GM21619 (cell line): ENCODE results near the gene SYCE1L.
A peak's percentile ranks its signal among the peaks of the same experiment; 100 is the strongest.

ENCODE experiments used
- ATAC-seq: cut with Tn5 transposase; IDR thresholded peaks from one replicate; pipeline ENCODE4 v1.9.1; 2021; ENCODE audit not compliant: unreplicated experiment

SYCE1L gene

GRCh38 chr16:77195411-77195810 lies 3.8 kb upstream of the SYCE1L start:
- no peak for ATAC-seq

- ATAC-seq = no peak
These were observed 1.5 kb upstream of the SYCE1L start for GRCh38 chr16:77197747-77198146.

DNA sequence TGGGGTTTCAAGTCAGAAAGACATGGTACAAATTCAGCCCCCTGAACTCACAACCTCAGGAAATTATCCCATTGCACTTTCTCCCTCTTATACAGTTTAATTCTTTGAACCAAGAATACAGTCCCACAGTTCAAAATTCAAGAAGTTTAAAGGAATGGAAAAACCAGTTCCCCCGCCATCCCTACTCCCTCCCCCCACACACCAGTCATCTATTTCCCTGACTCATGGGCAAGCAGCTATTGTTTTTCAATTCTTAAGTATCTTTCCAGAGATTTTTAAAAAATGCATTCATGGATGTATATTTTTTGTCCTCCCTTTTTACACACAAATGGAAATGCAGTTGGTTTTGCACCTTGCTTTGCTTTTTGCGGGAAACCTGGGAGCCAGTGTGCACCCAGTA lies 7.3 kb downstream of the SYCE1L start:
- no peak for ATAC-seq

- ATAC-seq = no peak
These were observed 7.8 kb downstream of the SYCE1L start for GRCh38 chr16:77207030-77207429.

- ATAC-seq = no peak
These were observed 9.2 kb downstream of the SYCE1L start for GRCh38 chr16:77208382-77208781.

GRCh38 chr16:77211880-77212740 lies 12.9 kb downstream of the SYCE1L start:
- peak; percentile 61 for ATAC-seq

DNA sequence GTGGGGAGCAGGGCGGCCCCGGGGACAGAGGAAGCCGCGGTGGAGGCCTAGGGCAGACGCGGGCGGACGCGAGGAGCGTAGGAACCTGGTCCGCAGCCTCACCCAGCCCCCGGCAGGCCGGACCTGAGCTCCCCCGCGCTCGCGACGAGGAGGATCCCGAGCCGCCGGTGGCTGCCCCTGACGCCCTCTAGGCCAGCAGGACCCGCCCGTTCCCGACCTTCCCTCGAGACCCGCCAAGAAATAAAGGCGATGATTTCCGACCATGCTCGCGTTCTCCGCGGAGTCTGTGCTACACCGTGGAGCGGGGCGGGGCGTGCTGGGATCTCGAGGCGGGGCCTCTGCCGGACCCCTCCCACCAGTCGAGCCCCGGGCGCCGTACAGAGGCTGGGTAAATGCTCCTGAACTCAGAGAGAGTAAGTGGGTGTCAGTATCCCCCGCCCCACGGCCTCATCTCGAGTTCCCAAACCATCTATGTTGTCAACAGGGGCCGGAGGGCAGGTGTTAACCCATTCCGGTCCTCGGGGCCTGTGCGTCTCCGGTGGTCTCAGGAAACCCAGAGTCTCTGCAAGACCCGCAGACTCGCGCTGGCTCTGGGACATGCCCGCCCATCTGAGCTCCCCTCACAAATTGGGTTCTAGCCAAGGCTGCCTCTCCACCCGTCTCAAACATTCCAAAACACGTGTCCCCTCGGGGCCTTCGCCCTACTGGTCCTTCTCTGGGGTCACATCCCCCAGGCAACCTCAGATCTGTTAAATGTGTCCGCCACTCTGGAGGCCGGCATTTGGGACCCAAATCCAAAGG lies 13.7 kb downstream of the SYCE1L start:
- peak; percentile 81 for ATAC-seq

DNA sequence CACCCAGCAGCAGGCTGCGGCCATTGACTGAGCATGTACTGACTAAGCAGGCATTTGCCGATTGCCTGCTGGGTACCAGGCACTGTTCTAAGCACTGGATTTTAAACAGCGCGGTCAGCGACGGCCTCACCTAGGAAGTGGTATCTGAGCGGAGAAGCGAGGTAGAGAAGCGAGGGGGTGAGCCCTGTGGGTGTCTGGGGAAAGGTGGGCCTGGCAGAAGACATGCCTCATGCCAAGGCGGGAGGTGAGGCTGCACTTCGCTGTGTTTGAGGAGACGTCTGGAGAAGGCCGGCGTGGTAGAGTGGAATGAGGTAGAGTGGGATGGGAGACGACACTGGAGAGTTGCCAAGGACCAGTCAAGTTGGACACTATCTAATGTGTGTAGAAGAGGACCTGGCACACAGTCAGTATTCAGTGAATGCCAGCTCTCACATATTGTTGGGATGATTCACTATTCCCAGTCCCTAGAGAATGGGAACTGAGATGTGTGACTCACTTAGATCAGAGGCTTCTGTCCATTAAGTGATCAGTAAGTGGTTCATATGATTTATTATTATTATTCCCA lies 14.4 kb downstream of the SYCE1L start:
- ATAC-seq = no peak

DNA sequence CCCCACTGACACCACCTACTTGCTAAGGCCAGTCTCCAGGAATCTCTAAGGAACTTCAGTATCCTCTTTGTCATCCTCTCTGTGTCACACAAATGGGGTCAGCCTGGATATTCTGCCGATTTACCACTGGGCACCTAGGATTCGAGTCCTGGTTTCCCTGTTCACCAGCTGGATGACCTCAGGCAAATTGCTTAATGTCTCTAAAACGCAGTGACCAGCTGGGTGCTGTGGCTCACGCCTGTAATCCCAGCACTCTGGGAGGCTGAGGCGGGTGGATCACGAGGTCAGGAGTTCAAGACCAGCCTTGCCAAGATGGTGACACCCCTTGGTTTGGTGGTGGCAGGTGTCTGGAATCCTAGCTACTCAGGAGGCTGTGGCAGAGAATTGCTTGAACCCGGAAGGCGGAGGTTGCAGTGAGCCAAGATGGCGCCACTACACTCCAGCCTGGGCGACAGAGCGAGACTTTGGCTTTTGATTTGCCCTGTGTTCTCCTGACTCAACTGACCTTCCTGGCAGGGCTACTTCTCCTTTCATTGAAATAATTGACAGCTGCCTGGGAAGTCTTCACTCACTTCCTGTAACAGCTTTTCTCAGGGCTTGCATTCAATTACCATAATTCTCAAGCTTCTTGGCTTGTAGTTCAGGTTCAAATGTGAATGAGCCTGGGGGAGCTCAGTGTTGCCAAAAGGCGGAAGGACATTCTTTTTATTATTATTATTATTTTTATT lies 15.4 kb downstream of the SYCE1L start:
- no peak for ATAC-seq

- no peak for ATAC-seq
These were observed 20.2 kb downstream of the SYCE1L start for GRCh38 chr16:77219437-77219836.

- ATAC-seq = peak; percentile 89
These were observed 21.2 kb downstream of the SYCE1L start for GRCh38 chr16:77220427-77220826.

- no peak for ATAC-seq
These were observed 22.3 kb downstream of the SYCE1L start for GRCh38 chr16:77221482-77221881.

DNA sequence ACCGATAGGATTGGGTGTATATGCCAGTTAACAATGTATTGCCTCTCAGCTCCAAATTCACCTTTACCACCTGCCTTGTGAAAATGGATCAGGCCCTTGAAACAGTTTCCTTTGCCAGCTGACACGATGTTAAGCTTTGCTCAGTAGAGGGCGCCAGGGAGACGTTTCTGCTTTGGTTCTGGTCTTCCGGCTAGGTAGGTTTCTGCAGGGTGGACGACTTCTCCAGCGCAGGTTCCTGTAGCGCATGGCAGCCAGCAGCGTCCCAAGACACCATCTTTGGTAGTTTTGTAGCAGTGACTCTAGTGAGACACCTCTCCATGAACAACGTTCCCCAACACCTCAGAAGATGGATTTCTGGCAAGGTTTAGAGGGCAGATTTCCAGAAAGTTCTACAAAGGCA lies 24.0 kb downstream of the SYCE1L start:
- no peak for ATAC-seq

DNA sequence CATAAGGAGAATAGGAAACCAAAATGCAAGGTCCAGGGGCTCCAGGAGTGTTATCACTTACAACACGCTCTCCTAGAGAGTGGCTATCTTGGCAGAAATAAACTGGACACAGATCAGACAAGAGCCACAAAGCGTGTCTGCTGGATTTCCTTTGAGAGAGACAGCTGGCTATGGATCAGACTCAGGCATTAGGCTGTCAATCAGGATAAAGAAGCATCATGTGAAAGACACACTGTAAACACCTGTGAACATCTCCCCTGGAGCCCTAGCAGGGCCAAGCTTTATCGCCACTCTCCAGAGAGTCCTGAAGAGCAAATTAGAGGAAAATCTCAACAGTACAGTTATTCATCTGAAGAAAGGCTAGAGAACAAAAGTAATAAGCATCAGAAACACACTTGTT lies 26.0 kb downstream of the SYCE1L start:
- no peak for ATAC-seq

GRCh38 chr16:77227745-77228144 lies 28.5 kb downstream of the SYCE1L start:
- ATAC-seq = peak; percentile 85

DNA sequence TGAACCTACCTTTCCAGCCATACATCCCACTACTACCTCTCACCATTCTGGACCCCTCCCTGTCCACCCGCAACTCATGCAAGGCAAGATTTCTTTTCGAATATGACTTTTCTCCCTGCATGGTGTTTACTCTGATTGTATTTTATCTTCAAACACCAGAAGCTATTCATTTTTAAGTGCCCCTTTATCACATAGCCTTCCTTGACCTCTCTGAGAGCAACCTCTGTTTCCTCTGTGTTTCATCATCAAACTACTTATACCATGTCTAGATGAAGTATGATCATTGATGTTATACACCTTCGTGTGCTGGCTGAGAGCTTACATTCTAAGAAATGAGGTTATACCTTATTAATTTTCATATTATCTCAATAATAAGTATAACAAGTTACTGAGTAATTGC lies 31.8 kb downstream of the SYCE1L start:
- no peak for ATAC-seq

DNA sequence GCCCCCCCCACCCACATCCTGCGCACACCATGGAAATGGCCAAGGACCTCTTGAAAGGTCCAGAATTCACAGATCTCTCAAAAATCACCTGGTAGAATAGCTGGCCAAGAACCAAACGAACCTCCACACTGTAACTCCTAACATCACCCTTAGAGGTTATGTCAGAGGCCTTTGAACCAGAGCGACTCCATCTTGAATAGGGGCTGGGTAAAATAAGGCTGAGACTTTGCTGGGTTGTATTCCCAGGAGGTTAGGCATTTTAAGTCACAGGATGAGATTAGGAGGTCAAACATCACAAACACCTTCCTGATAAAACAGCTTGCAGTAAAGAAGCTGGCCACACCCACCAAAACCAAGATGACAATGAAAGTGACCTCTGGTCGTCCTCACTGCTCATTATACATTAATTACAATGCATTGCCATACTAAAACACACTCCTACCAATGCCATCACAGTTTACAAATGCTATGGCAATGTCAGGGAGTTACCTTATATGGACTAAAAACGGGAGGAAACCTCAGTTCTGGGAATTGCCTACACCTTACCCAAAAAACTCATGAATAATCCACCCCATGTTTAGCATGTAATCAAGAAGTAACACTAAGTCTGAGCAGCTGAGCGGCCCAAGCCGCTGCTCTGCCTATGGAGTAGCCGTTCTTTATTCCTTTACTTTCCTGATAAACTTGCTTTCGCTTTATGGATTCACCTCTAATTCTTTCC lies 34.8 kb downstream of the SYCE1L start:
- no peak for ATAC-seq

GRCh38 chr16:77234611-77235010 lies 35.4 kb downstream of the SYCE1L start:
- no peak for ATAC-seq

DNA sequence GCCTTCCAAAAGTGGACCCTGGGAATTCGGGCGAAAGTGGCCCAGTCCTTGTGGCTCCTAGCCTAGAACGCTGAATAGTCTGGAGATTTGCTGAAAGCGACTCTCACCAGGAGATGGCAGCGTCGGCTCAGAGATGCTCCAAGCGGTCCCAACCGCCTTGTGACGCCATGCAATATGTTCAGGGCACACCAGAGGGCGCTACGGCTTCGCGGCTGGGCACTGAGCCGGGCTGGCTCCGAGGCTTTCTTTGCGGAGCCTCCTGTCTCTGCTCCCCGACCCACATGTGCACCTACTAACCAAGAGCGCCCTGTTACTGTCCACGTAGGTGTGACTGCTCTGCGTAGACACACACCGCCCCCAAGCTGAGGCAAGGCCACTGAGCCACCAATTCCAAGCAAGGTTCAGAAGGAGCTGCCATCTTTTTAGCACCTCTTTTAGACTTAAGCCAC lies 36.9 kb downstream of the SYCE1L start:
- ATAC-seq = peak; percentile 100

DNA sequence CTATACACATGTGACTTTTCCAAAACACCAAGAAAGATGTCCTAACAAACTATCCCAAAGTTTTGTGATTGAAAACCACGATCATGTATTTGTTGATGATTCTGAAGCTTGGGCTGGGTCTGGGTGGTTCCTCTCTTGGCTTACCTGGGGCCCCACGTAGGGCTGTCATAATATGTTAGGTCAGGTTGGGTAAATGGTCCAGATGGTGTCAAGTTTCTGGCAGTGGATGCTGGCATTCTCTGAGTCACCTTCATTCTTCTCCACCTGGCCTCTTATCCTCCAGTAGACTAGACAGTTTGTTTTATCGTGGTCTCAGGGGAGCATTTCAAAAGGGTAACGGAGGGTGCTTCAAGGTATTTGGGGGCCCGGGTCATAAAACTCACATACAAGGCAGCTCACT lies 39.4 kb downstream of the SYCE1L start:
- no peak for ATAC-seq
